Measurements from ENCODE around the gene ZFHX3. TPM values are rescaled to one million over a fixed set of nuclear protein-coding genes. Genes with fewer than 3 reads are reported as not detected.

Gene ZFHX3
- total RNA-seq, 1 experiment from 2014 or later: 1.5 TPM

DNA sequence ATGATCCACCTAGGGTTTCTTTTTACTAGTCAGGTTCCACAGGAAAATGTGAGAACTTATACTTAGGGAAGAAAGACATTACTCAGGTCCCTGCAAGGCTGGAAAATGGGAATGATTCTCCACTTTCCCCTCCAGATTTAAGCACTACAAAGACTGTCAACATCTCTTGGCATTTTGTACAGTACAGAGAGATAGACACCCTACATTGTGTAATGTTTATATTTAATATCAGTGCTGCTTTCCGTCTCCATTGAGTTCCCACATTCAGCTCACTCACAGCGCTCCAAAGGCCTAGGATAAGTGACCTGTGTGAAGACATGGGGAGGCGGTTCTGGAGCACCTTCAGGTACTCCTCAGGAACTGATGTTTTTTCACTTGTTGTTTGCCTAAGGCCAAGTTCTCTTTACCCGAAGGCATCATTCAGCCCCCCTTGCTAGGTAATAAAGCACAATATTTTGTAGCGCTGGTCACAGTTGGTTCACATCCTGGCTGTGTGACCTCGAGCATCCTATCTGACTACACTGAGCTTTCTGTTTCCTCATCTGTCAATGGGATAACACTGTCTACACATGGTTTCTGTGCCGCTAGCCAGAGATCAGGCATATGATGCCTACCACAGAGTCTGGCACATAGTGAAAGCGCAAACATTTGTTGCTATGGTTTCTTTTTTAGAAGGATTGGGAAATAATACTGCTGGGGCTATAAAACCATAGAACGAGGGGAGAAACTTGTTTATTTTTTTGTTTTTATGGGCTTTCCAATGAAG, 226.6 kb downstream of the ZFHX3 start:
- Mint-ChIP-seq H3K27ac (no peak overlapping the region), H3K9me3 (no peaks in the 10 kb centered on the region), H3K4me1 (no peaks in the 10 kb centered on the region), H3K36me3 (ENCODE audit: insufficient read depth in 1 of 3, low read depth in 3 of 3) (no peaks in the 10 kb centered on the region), H3K4me3 (no peak overlapping the region), H3K27me3 (ENCODE audit: low read depth) (peaks cover 5% of the 10 kb centered on the region; the same call in 1 of the 2 replicates)
- Histone ChIP-seq H4K5ac (ENCODE audit: insufficient read length, low read depth, low read length) (no peak overlapping the region), H3K14ac (ENCODE audit: insufficient read depth, low read length) (no peak overlapping the region), H4K8ac (replicated peaks; ENCODE audit: insufficient read length, low read depth, low read length) (no peak overlapping the region), H2AFZ (ENCODE audit: low read length) (no peak overlapping the region), H3K4ac (ENCODE audit: low read depth, low read length) (no peak overlapping the region), H2BK120ac (ENCODE audit: low read depth, low read length, poor library complexity, severe bottlenecking) (no peak overlapping the region), H3K9me3 (ENCODE audit: control insufficient read depth, low read depth, low read length) (no peaks in the 10 kb centered on the region), H3K18ac (ENCODE audit: insufficient read length, low read depth, low read length) (no peak overlapping the region), H3T11ph (ENCODE audit: low read length) (no peak overlapping the region), H3K23me2 (ENCODE audit: insufficient read length, low read depth, low read length, poor library complexity, severe bottlenecking) (no peaks in the 10 kb centered on the region), H2AK5ac (ENCODE audit: insufficient read length, low read length) (no peak overlapping the region), H3K4me2 (ENCODE audit: insufficient read depth, insufficient read length, low read length) (no peak overlapping the region), H3K79me1 (ENCODE audit: insufficient read depth, low read depth, low read length, poor library complexity, severe bottlenecking) (no peaks in the 10 kb centered on the region), H3K27ac (ENCODE audit: insufficient read length, low read depth, low read length) (no peak overlapping the region), H4K20me1 (ENCODE audit: control insufficient read depth, insufficient read depth, insufficient read length) (no peaks in the 10 kb centered on the region), H3K4me1 (ENCODE audit: insufficient read depth, low read length) (no peaks in the 10 kb centered on the region), H2BK20ac (ENCODE audit: low read depth, low read length, poor library complexity, severe bottlenecking) (no peak overlapping the region), H3K9ac (ENCODE audit: extremely low read depth, insufficient read length, low read length) (no peak overlapping the region), H2BK12ac (ENCODE audit: insufficient read length, low read depth, low read length) (no peak overlapping the region), H4K91ac (ENCODE audit: insufficient read length, low read depth, low read length) (no peak overlapping the region), H3K79me2 (ENCODE audit: insufficient read depth, low read length) (no peaks in the 10 kb centered on the region), H3K56ac (ENCODE audit: insufficient read length, low read depth, low read length) (no peak overlapping the region), H2BK5ac (ENCODE audit: insufficient read length, low read length) (no peak overlapping the region), H3K27me3 (ENCODE audit: insufficient read depth, low read length) (no peaks in the 10 kb centered on the region), H2BK15ac (ENCODE audit: low read depth, low read length) (no peak overlapping the region), H3K23ac (ENCODE audit: insufficient read length, low read depth, low read length) (no peak overlapping the region)
- no CpG with 5 or more reads among the region's 9 CpGs for WGBS (ENCODE audit: extremely low coverage, insufficient read length, low lambda C conversion rate)
- TF ChIP-seq, protein P1, sequence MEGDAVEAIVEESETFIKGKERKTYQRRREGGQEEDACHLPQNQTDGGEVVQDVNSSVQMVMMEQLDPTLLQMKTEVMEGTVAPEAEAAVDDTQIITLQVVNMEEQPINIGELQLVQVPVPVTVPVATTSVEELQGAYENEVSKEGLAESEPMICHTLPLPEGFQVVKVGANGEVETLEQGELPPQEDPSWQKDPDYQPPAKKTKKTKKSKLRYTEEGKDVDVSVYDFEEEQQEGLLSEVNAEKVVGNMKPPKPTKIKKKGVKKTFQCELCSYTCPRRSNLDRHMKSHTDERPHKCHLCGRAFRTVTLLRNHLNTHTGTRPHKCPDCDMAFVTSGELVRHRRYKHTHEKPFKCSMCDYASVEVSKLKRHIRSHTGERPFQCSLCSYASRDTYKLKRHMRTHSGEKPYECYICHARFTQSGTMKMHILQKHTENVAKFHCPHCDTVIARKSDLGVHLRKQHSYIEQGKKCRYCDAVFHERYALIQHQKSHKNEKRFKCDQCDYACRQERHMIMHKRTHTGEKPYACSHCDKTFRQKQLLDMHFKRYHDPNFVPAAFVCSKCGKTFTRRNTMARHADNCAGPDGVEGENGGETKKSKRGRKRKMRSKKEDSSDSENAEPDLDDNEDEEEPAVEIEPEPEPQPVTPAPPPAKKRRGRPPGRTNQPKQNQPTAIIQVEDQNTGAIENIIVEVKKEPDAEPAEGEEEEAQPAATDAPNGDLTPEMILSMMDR (conservative IDR thresholded peaks at IDR 0.05): no peak
- no peak for DNase-seq

Measured in H9 (cell line).